Iris pigment epithelial cell (primary cell): Measurements from ENCODE around the gene CYP46A1.
"Not testable (repeated sequence)": the region's sequence is repeated elsewhere in the genome, so short reads cannot be mapped to it uniquely, and the experiment has no call there.

ENCODE experiments used
- DNase-seq: peaks from one replicate; pipeline ENCODE4 v3.0.0-alpha.2; 2011; ENCODE audit warnings: low read depth

The CYP46A1 gene

GRCh38 chr14:99657645-99658155 is 26.4 kb upstream of the CYP46A1 start:
- no peak for DNase-seq

DNA sequence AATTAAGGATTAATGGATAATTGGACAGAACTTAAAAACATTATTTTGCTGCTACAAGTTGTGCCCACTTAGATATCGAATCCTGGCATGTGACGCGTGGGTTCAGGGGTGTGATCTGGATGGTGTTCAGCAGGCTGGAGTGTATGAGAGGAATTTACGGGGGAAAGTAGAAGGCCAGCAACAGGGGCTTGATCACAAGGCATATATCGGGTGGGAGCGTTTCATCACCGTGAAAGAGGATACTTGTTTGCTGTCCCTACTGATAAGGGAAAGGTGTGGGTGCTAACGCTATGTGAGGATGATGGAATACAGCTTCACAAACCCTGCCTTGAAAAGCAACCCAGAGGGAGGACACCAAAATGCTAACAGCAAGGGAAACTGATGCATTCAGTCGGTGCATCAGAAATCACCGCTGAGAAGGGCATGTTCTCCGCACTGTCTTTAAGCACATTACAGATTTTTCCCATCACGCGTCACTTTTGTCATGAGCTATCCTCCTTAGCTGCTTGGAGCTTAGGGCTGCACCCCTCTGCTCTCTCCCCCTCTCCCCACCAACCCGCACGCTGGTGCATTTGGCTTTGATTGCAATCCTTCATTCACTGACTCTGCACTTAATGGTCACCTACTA is 25.8 kb upstream of the CYP46A1 start:
- no peak for DNase-seq

- DNase-seq, result no peak
These were observed 24.8 kb upstream of the CYP46A1 start for GRCh38 chr14:99659333-99659741.

GRCh38 chr14:99660006-99660566 is 24.0 kb upstream of the CYP46A1 start:
- DNase-seq, result no peak

DNA sequence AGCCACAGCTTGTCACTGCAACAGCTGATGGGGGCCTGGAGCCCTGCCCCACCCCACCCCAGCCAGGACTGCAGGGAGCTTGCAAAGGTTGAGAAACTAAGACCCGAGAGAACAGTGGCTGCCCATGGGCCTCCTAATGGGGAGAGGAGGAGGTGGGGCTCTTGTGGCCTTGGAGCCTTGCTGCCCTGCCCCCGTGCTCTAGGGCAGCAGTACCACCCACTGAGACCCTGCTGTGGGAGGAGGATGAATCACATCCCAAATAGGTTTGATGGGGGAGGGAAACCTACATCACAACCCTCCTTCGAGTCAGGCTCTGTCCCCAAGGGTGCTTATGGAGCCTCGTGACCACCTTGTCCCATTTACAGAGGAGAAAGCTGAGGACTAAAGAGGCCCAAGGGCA is 23.3 kb upstream of the CYP46A1 start:
- no peak for DNase-seq

DNA sequence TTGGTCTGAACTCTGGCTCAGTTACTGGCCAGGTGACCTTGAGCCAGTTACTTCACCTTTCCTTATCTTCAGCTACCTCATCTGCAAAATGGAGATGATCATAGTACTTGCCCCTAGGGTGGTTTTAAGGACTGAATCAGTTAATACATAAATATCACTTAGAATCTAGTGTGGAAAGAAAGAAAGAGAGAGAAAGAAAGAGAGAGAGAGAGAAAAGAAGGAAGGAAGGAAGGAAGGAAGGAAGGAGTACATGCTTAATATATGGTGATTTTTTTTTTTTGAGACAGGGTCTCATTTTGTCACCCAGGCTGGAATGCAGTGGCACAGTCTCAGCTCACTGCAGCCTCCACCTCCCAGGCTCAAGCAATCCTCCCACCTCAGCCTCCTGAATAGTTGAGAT is 22.9 kb upstream of the CYP46A1 start:
- DNase-seq, result not testable (repeated sequence)

DNA sequence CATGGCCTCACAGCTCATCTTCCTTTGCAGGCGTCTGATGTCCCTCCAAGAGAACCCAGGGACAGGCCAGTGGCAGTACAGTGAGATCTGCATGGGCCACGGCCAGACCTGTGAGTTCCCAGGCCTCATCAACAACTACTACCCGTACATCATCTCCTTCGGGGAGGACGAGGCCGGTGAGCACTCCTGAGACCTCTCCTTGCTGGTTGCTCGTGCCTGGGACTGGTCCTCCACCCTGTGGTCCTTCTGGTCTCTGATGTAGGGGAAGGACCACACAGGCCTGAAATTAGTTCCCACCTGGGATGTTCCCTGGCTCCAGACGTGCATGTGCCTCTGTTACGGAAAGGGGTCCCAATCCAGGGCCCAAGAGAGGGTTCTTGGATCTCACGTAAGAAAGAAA is 21.3 kb upstream of the CYP46A1 start:
- DNase-seq, result no peak

GRCh38 chr14:99663386-99664057 is 20.6 kb upstream of the CYP46A1 start:
- no peak for DNase-seq

DNA sequence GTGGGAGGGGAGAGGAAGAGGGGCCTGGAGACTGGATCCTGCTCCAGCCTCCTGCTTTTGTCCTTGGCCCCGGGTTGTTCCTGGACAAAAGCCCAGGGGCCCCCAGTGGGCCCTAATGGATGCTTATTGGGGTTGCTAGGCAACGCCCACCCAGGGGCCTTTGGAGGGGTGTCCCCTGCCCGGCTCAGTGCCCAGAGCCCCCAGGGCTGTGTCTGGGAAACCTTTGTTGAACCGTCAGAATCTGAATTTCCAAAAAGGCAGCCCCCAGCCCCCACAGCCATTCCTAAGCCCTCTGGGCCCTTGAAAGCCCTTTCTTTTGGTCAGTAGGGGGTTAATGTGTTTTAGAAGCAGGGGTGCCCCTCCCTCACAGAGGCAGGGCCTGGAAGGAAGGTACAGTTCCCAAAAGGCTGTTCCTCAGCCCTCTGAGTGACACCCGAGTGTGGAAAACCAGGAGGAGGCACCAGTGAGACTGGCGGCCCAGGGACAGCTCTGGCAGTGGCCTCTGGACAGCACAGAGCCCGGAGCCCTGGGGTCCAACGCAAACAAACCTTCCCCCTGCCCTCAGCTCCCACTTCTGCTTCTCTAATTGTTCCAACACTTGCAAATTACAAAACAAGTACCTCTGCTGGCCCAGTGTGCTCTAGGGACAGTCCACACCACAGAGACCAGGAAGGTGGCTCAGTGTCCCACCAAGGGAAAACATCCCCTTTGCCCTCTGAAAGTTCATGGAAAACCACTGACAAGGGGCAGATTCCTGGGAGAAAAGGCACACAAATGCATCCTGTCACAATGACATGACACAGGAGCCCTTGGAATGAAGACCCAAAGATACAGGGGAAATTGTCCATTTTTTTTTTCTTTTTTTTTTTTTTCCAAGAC is 19.8 kb upstream of the CYP46A1 start:
- no peak for DNase-seq

GRCh38 chr14:99664937-99665273 is 19.2 kb upstream of the CYP46A1 start:
- DNase-seq, result no peak

- DNase-seq, result no peak
These were observed 17.6 kb upstream of the CYP46A1 start for GRCh38 chr14:99666533-99666932.

GRCh38 chr14:99667045-99667444 is 17.1 kb upstream of the CYP46A1 start:
- no peak for DNase-seq

DNA sequence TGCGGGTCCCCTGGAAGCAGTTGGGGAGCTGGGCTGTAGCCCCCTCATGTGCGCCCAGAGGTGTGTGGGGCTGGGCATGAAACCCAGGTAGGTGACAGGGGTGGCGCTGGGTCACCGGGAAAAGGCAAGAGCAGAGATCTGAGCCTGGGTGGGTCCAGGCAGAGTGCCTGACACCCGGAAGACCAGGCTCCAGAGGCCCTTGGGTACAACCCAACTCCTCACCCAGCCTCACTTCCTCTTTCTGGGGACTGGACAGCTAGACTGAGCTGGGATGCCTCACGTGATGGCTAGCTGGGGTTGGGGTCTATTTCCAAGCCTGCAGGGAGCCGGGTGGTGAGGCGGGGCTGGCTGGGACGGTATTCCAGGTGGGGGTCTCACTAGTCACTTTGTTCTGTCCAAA is 16.3 kb upstream of the CYP46A1 start:
- DNase-seq, result no peak

GRCh38 chr14:99668307-99669295 is 15.5 kb upstream of the CYP46A1 start:
- DNase-seq, result no peak

GRCh38 chr14:99670361-99671234 is 13.5 kb upstream of the CYP46A1 start:
- no peak for DNase-seq

DNA sequence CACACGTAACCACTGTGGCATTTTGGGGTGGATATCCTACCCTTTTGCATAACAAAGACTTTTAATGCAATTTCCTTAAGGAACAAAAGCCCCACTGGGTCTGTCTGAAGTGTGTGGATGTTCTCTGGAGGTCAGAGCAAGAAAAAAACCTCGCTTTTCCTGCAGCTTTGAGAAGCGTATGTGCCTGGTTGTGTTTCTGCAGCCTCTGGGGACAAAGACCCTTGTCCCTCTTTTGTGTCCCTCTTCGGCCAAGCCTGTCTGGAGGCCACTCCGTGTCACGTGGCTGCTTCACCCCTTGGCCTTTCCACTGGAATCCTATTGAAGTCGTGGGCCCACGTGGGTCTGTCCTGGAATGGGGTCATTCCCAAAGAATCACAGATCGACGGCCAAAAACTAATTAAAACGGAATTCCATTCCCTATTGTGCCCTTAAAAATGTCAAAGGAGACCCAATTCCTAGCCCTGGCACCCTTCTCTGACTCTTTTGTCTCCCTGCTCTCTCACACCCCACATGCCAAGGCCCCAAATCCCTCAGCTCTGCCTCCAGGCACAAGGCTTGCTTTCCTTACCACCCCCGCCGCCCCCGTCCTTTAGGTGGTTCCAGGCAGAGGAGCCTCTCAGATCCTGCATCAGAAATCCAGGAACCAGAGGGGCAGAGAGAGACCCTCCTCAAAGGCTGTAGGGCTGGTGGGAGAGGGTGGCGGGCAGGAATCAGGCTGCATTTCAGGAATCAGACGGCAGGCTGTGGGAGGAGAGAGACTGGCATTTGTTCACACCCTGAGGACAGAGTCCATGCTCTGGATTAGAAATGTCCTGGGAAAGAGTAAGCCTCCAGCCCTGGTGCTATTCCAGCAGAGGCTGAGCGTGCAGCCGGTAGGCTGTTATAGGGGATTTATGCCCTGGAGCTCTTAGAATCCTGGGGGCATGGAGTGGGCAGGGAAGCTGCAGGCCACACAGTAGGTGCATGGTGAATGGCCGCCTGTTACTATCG is 12.6 kb upstream of the CYP46A1 start:
- no peak for DNase-seq

DNA sequence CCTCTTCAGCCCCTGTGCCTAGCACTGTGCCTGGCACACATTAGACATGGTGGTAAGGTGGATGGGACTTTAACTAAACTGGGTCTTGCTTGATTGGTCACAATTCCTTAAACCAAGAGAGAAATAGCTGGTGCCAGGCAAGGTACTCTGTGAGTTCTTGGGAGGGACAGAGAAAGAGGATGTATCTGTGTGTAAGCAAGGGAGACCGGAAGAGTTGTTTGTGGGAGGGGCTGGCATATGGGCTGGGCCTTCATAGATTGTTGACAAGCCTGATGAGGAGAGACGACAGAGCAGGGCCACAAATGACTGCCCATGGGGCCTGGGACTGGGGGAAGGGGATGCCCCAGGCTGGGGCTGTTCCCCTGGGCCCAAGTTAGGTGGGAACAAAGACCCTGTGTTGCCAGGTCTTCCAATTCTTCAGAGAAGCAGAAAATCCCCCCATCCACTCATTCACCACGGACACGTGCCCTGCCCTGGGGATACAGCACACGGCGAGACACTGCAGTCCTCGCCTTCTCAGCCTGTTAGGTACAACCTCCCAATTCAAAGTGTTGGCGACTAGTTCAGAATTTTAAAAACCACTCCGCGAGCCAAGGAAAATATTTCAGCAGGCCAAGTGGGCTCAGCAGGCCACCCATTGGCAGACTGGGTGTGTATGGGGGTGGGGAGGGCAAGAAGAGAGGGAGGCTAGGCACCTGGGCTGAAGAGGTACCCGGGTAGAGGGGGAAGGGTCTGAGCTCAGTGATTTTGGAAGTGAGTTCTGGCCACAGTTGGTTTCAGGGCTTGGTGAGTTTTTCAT is 11.4 kb upstream of the CYP46A1 start:
- no peak for DNase-seq
